Neural cell (in vitro differentiated cells): ENCODE measurements around the gene GALK1. TPM values are rescaled to one million over a fixed set of nuclear protein-coding genes. Genes with fewer than 3 reads are reported as not detected.
A peak's percentile ranks its signal among the peaks of the same experiment; 100 is the strongest.

Experiments
- H2AFZ ChIP-seq: fragments of 200-600, 300-800 bp; sonication (generic), shearing (Covaris generic); 2 replicates; pipeline ENCODE4 v1.6.0; 2014; ENCODE audit warnings: low read depth, mild to moderate bottlenecking, antibody characterized with exemption, low read length, moderate library complexity
- H3F3A ChIP-seq: fragments of 200-600 bp; shearing (Covaris generic); 2 replicates; pipeline ENCODE4 v1.6.1; 2016; ENCODE audit warnings: mild to moderate bottlenecking, moderate library complexity, mixed read lengths, antibody characterized with exemption, low read length; ENCODE audit not compliant: insufficient read depth, poor library complexity, severe bottlenecking
- H3K27ac ChIP-seq: fragments of 200-600, 300-800 bp; sonication (generic), shearing (Covaris generic); 2 replicates; pipeline ENCODE4 v1.5.1; 2014; ENCODE audit warnings: mild to moderate bottlenecking, low read length, moderate library complexity
- H3K27me3 ChIP-seq: fragments of 300-800, 200-600 bp; sonication (generic), shearing (Covaris generic); 2 replicates; pipeline ENCODE4 v1.6.0; 2014; ENCODE audit warnings: mild to moderate bottlenecking, low read depth, low read length, moderate library complexity; ENCODE audit not compliant: insufficient read depth
- H3K36me3 ChIP-seq: fragments of 300-800, 200-600 bp; sonication (generic), shearing (Covaris generic); 2 replicates; pipeline ENCODE4 v1.5.1; 2014; ENCODE audit warnings: mild to moderate bottlenecking, antibody characterized with exemption, low read length, moderate library complexity; ENCODE audit not compliant: insufficient read depth
- H3K4me2 ChIP-seq: fragments of 300-800, 200-600 bp; sonication (generic), shearing (Covaris generic); 2 replicates; pipeline ENCODE4 v1.6.0; 2014; ENCODE audit warnings: mild to moderate bottlenecking, low read length
- H3K4me3 ChIP-seq: fragments of 300-800, 200-600 bp; sonication (generic), shearing (Covaris generic); 2 replicates; pipeline ENCODE4 v1.5.1; 2014; ENCODE audit warnings: mild to moderate bottlenecking, low read length, moderate library complexity
- H3K79me2 ChIP-seq: fragments of 200-600 bp; shearing (Covaris generic); replicated peaks from 2 replicates; pipeline ENCODE4 v1.6.0; 2014; ENCODE audit warnings: mild to moderate bottlenecking, low read length, moderate library complexity; ENCODE audit not compliant: insufficient read depth
- H3K9ac ChIP-seq: fragments of 300-800, 200-600 bp; sonication (generic), shearing (Covaris generic); 2 replicates; pipeline ENCODE4 v1.6.1; 2016; ENCODE audit warnings: mild to moderate bottlenecking, low read length, mixed read lengths
- H3K9me2 ChIP-seq: fragments of 200-600 bp; shearing (Covaris generic); 2 replicates; pipeline ENCODE4 v1.6.1; 2016; ENCODE audit warnings: mild to moderate bottlenecking, low read length, mixed read lengths; ENCODE audit not compliant: insufficient read depth
- H3K9me3 ChIP-seq: fragments of 200-600, 300-800 bp; sonication (generic), shearing (Covaris generic); 2 replicates; pipeline ENCODE4 v1.6.1; 2016; ENCODE audit warnings: mild to moderate bottlenecking, mixed run types, low read length, moderate library complexity, mixed read lengths
- H4K20me1 ChIP-seq: fragments of 200-600 bp; shearing (Covaris generic); 2 replicates; pipeline ENCODE4 v1.6.1; 2016; ENCODE audit warnings: mild to moderate bottlenecking, mixed run types; ENCODE audit not compliant: insufficient read depth
- EP300 ChIP-seq: fragments of 450-650 bp; conservative IDR thresholded peaks from 2 replicates; pipeline ENCODE4 v1.6.1; 2014; ENCODE audit warnings: antibody characterized with exemption, mild to moderate bottlenecking, moderate library complexity; ENCODE audit not compliant: poor library complexity, severe bottlenecking
- EZH2 ChIP-seq: fragments of 200-600, 300-800 bp; shearing (Covaris generic), sonication (generic); IDR thresholded peaks from 2 replicates; pipeline ENCODE4 v1.6.1; 2014; ENCODE audit warnings: antibody characterized with exemption, low read length, borderline replicate concordance, mild to moderate bottlenecking; ENCODE audit not compliant: insufficient read depth, poor library complexity, severe bottlenecking
- MXI1 ChIP-seq: fragments of 450-650 bp; conservative IDR thresholded peaks from 2 replicates; pipeline ENCODE4 v1.6.1; 2014; ENCODE audit warnings: antibody characterized with exemption, mild to moderate bottlenecking; ENCODE audit not compliant: poor library complexity, severe bottlenecking
- POLR2AphosphoS5 ChIP-seq: IDR thresholded peaks from 2 replicates; pipeline ENCODE4 v1.6.1; 2012
- RAD21 ChIP-seq: fragments of 450-650 bp; conservative IDR thresholded peaks from 2 replicates; pipeline ENCODE4 v1.6.1; 2014; ENCODE audit warnings: antibody characterized with exemption, mild to moderate bottlenecking, moderate library complexity
- REST ChIP-seq: IDR thresholded peaks from 2 replicates; pipeline ENCODE4 v1.6.1; 2012; ENCODE audit warnings: borderline replicate concordance
- SMC3 ChIP-seq: fragments of 450-650 bp; conservative IDR thresholded peaks from 2 replicates; pipeline ENCODE4 v1.6.1; 2014; ENCODE audit warnings: antibody characterized with exemption, mild to moderate bottlenecking, moderate library complexity; ENCODE audit not compliant: poor library complexity
- TAF1 ChIP-seq: IDR thresholded peaks from 2 replicates; pipeline ENCODE4 v1.6.1; 2012; ENCODE audit warnings: low read depth
- polyA plus RNA-seq: library from polyadenylated mRNA; depleted of rRNA; stranded (reverse); fragments of >200 nt; gene quantifications from 2 replicates; pipeline ENCODE4 v1.2.3, GENCODE V29; 2014
- TF ChIP-seq, protein P1 (sequence below): fragments of 450-650 bp; IDR thresholded peaks from 2 replicates; pipeline ENCODE4 v1.5.1; 2014; ENCODE audit warnings: antibody characterized with exemption, mild to moderate bottlenecking, moderate library complexity; ENCODE audit not compliant: poor library complexity, severe bottlenecking

The GALK1 gene
- polyA plus RNA-seq, 1 donor from 2014 or later: 4.8 TPM

GRCh38 chr17:75767881-75768280, 2.9 kb upstream of the GALK1 start:
- Histone ChIP-seq H3K27me3 (peaks cover 11% of the 10 kb centered on the region), H3K79me2 (no peaks in the 10 kb centered on the region), H4K20me1 (no peaks in the 10 kb centered on the region), H3F3A (no peaks in the 10 kb centered on the region), H3K36me3 (no peaks in the 10 kb centered on the region), H3K4me3 (no peak overlapping the region), H3K4me2 (no peak overlapping the region), H3K9me3 (no peaks in the 10 kb centered on the region), H3K9me2 (no peaks in the 10 kb centered on the region), H3K27ac (no peak overlapping the region), H2AFZ (no peak overlapping the region), H3K9ac (no peak overlapping the region)
- TF ChIP-seq MXI1 (no peak), EZH2 (no peak), RAD21 (no peak), TAF1 (no peak), POLR2AphosphoS5 (no peak), REST (no peak), SMC3 (no peak), EP300 (no peak)
- TF ChIP-seq, protein P1, sequence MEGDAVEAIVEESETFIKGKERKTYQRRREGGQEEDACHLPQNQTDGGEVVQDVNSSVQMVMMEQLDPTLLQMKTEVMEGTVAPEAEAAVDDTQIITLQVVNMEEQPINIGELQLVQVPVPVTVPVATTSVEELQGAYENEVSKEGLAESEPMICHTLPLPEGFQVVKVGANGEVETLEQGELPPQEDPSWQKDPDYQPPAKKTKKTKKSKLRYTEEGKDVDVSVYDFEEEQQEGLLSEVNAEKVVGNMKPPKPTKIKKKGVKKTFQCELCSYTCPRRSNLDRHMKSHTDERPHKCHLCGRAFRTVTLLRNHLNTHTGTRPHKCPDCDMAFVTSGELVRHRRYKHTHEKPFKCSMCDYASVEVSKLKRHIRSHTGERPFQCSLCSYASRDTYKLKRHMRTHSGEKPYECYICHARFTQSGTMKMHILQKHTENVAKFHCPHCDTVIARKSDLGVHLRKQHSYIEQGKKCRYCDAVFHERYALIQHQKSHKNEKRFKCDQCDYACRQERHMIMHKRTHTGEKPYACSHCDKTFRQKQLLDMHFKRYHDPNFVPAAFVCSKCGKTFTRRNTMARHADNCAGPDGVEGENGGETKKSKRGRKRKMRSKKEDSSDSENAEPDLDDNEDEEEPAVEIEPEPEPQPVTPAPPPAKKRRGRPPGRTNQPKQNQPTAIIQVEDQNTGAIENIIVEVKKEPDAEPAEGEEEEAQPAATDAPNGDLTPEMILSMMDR: no peak

DNA sequence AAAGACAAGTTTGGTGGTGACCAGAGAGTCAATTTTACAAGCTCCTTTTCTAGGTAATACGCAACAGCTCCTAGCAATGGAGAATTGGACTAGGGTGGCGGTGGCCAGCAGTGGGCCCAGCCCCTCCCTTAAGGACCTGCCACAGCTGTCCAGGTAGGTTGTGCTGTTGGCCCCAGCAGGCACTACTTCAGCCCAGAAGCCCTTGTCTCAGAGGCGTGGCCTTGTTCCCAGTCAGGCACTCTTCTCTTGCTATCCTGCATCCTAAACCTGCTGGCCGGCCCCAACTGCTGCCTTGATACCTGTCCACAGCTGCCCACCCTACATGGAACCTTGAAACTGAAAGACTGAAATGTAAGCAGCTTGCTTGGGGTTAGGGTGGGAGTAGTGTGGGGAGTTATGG, 989 bp upstream of the GALK1 start:
- no peak for TF ChIP-seq TAF1
- TF ChIP-seq EP300: no peak
- TF ChIP-seq POLR2AphosphoS5: no peak
- TF ChIP-seq RAD21: no peak
- no peak for TF ChIP-seq MXI1
- H3K4me2 ChIP-seq: no peak overlapping the region
- no peaks in the 10 kb centered on the region for H3K9me3 ChIP-seq
- no peak overlapping the region for H3K9ac ChIP-seq
- H3K36me3 ChIP-seq: no peaks in the 10 kb centered on the region
- H4K20me1 ChIP-seq: no peaks in the 10 kb centered on the region
- no peaks in the 10 kb centered on the region for H3K79me2 ChIP-seq
- H3K9me2 ChIP-seq: no peaks in the 10 kb centered on the region
- no peaks in the 10 kb centered on the region for H3F3A ChIP-seq
- H3K27me3 ChIP-seq: peaks cover 11% of the 10 kb centered on the region
- H2AFZ ChIP-seq: no peak overlapping the region
- H3K27ac ChIP-seq: no peak overlapping the region
- no peak overlapping the region for H3K4me3 ChIP-seq

DNA sequence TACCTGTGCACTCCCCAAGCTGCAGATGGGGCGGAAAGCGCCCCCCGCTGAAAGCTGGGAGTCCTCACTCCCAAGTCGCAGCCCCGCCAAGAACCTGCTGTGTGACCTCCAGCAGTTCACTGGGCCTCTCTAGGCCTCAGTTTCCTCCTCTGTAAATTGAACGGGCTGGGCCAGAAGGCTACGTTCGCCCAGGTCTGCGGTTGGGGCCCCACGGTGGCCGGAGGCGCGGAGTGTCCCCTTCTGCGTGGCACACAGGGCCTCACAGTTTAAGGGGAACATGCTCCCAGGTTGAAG, 628 bp downstream of the GALK1 start:
- Histone ChIP-seq H3K27ac (no peak overlapping the region), H3K4me2 (no peak overlapping the region), H3F3A (no peaks in the 10 kb centered on the region), H3K27me3 (peaks cover 11% of the 10 kb centered on the region), H3K9me2 (no peaks in the 10 kb centered on the region), H3K36me3 (no peaks in the 10 kb centered on the region), H2AFZ (peak overlapping the region; percentile 45), H4K20me1 (no peaks in the 10 kb centered on the region), H3K4me3 (peak overlapping the region; percentile 69), H3K9me3 (no peaks in the 10 kb centered on the region), H3K9ac (peak overlapping the region; percentile 63), H3K79me2 (no peaks in the 10 kb centered on the region)
- TF ChIP-seq TAF1 (peak; percentile 27), RAD21 (no peak)
- TF ChIP-seq, protein P1: no peak
